Activated CD4-positive, alpha-beta T cell treated with anti-CD3 and anti-CD28 coated beads for 36 hours (primary cell): Measurements from ENCODE around the gene SERPINB11. TPM values are rescaled to one million over a fixed set of nuclear protein-coding genes. Genes with fewer than 3 reads are reported as not detected.
"Not testable (repeated sequence)": the region's sequence is repeated elsewhere in the genome, so short reads cannot be mapped to it uniquely, and the experiment has no call there.

Experiments used
- ATAC-seq: fragments of 200-7000 bp; cut with Tn5 transposase; one replicate; pipeline ENCODE4 v1.10.0; 2021; ENCODE audit warnings: mild to moderate bottlenecking, moderate library complexity
- CTCF ChIA-PET: fragments of 350-600 bp; sonication (Branson Sonifier 250); formaldehyde crosslinking; loops from one replicate; lab custom pipeline; 2021; ENCODE audit warnings: antibody characterized with exemption; lab: Charles Lee
- POLR2A ChIA-PET: fragments of 350-600 bp; sonication (Branson Sonifier 250); formaldehyde crosslinking; loops from one replicate; lab custom pipeline; 2021; ENCODE audit warnings: antibody characterized with exemption, inconsistent platforms; lab: Charles Lee
- DNase-seq: peaks from one replicate; pipeline ENCODE4 v3.0.0-alpha.2; 2020
- H3K27ac Mint-ChIP-seq: one replicate; pipeline ENCODE4 v1.8.0; 2021; ENCODE audit warnings: mixed read lengths
- H3K27me3 Mint-ChIP-seq: one replicate; pipeline ENCODE4 v1.8.0; 2021; ENCODE audit warnings: mixed read lengths
- H3K36me3 Mint-ChIP-seq: one replicate; pipeline ENCODE4 v1.8.0; 2021; ENCODE audit warnings: low read depth, mixed read lengths
- H3K4me1 Mint-ChIP-seq: one replicate; pipeline ENCODE4 v1.8.0; 2021; ENCODE audit warnings: mixed read lengths
- H3K4me3 Mint-ChIP-seq: one replicate; pipeline ENCODE4 v1.8.0; 2021; ENCODE audit warnings: mild to moderate bottlenecking, moderate library complexity, mixed read lengths
- H3K9me3 Mint-ChIP-seq: one replicate; pipeline ENCODE4 v1.8.0; 2021; ENCODE audit warnings: low read depth, mixed read lengths
- intact Hi-C, 2 experiments: fragments of 100-400 bp; cut with DNase I in 1 of 2; cut with micrococcal nuclease in 1 of 2; formaldehyde crosslinking; loops; one replicate each; pipeline versions ENCODE4 v1.14.2 to v1.15.1; 2022 to 2024; cut with DNase I, micrococcal nuclease
- total RNA-seq, 2 experiments: library from RNA; stranded (reverse); gene quantifications; one replicate each; pipeline ENCODE4 v1.2.3, GENCODE V29; 2021

SERPINB11 gene
- not detected for total RNA-seq

GRCh38 chr18:63702660-63703059 is at the start of gene SERPINB11:
Gene SERPINB11 (plus strand): TSS chr18:63702960. CDS start chr18:63710194, 7,234 bp downstream.
- POLR2A ChIA-PET: no interaction called here
- Mint-ChIP-seq H3K4me3 (no peak within 1 kb of the TSS), H3K27me3 (peaks cover 5% of the 10 kb centered on the region), H3K9me3 (no peaks in the 10 kb centered on the region), H3K27ac (no peak within 1 kb of the TSS), H3K36me3 (no peaks in the 10 kb centered on the region), H3K4me1 (no peaks in the 10 kb centered on the region)
- ATAC-seq (no peak), DNase-seq (no peak)
- CTCF ChIA-PET: interaction anchor here (1.3 kb wide), 1 partner anchor 13 kb away, joined by 3 read pairs; no protein-coding TSS in a partner anchor
- intact Hi-C loops: no loop called here

- H3K27me3 Mint-ChIP-seq, intact Hi-C loops, H3K4me1 Mint-ChIP-seq, H3K27ac Mint-ChIP-seq, H3K4me3 Mint-ChIP-seq, CTCF ChIA-PET, H3K9me3 Mint-ChIP-seq, H3K36me3 Mint-ChIP-seq, DNase-seq, ATAC-seq, POLR2A ChIA-PET: not testable (repeated sequence)
Observed at GRCh38 chr18:63658920-63659319, 43.8 kb upstream of the SERPINB11 start.

- intact Hi-C loops, CTCF ChIA-PET, POLR2A ChIA-PET, H3K4me3 Mint-ChIP-seq, H3K27ac Mint-ChIP-seq, H3K4me1 Mint-ChIP-seq, H3K9me3 Mint-ChIP-seq, DNase-seq, H3K27me3 Mint-ChIP-seq, H3K36me3 Mint-ChIP-seq, ATAC-seq: not testable (repeated sequence)
Observed at GRCh38 chr18:63661750-63662149, 41.0 kb upstream of the SERPINB11 start, which contains the start of gene SERPINB3. Gene SERPINB3 (minus strand): TSS chr18:63661893. CDS start chr18:63661216, 677 bp downstream.

- H3K4me1 Mint-ChIP-seq: no peaks in the 10 kb centered on the region
- H3K9me3 Mint-ChIP-seq: peaks cover 2% of the 10 kb centered on the region
- intact Hi-C loops: no loop called here
- ChIA-PET POLR2A (interaction anchor here (0.6 kb wide), 1 partner anchor 371 kb away, joined by 3 read pairs; no protein-coding TSS in a partner anchor), CTCF (no interaction called here)
- no peak overlapping the region for H3K27ac Mint-ChIP-seq
- DNase-seq: no peak
- H3K4me3 Mint-ChIP-seq: no peak overlapping the region
- H3K27me3 Mint-ChIP-seq: no peaks in the 10 kb centered on the region
- ATAC-seq: no peak
- H3K36me3 Mint-ChIP-seq: no peaks in the 10 kb centered on the region
Observed at GRCh38 chr18:63664571-63664970, 38.2 kb upstream of the SERPINB11 start.

GRCh38 chr18:63676526-63677323 is 26.0 kb upstream of the SERPINB11 start:
- intact Hi-C loops: no loop called here
- ATAC-seq (no peak), DNase-seq (peak; percentile 10)
- no peaks in the 10 kb centered on the region for H3K4me1 Mint-ChIP-seq
- H3K4me3 Mint-ChIP-seq: no peak overlapping the region
- ChIA-PET POLR2A (no interaction called here), CTCF (no interaction called here)
- no peaks in the 10 kb centered on the region for H3K36me3 Mint-ChIP-seq
- no peak overlapping the region for H3K27ac Mint-ChIP-seq
- peaks cover 4% of the 10 kb centered on the region for H3K27me3 Mint-ChIP-seq
- H3K9me3 Mint-ChIP-seq: peaks cover 4% of the 10 kb centered on the region

GRCh38 chr18:63677500-63678225 is 25.1 kb upstream of the SERPINB11 start:
- CTCF ChIA-PET: interaction anchor here (0.8 kb wide), 1 partner anchor 653 kb away, joined by 3 read pairs; no protein-coding TSS in a partner anchor
- no peak for ATAC-seq
- Mint-ChIP-seq H3K27me3 (peaks cover 6% of the 10 kb centered on the region), H3K9me3 (peaks cover 4% of the 10 kb centered on the region), H3K36me3 (no peaks in the 10 kb centered on the region), H3K27ac (no peak overlapping the region), H3K4me3 (no peak overlapping the region), H3K4me1 (no peaks in the 10 kb centered on the region)
- POLR2A ChIA-PET: no interaction called here
- intact Hi-C loops: no loop called here
- DNase-seq: no peak

GRCh38 chr18:63679820-63680606 is 22.7 kb upstream of the SERPINB11 start:
- peaks cover 10% of the 10 kb centered on the region for H3K27me3 Mint-ChIP-seq
- DNase-seq: no peak
- POLR2A ChIA-PET: no interaction called here
- no peak overlapping the region for H3K27ac Mint-ChIP-seq
- no peaks in the 10 kb centered on the region for H3K36me3 Mint-ChIP-seq
- CTCF ChIA-PET: no interaction called here
- no peak for ATAC-seq
- no peaks in the 10 kb centered on the region for H3K4me1 Mint-ChIP-seq
- H3K4me3 Mint-ChIP-seq: no peak overlapping the region
- H3K9me3 Mint-ChIP-seq: no peaks in the 10 kb centered on the region
- intact Hi-C loops: loop anchor here in 1 of 2 experiments (10.0 kb wide), 1 partner anchor 155 kb away; no protein-coding TSS in a partner anchor

- no peaks in the 10 kb centered on the region for H3K4me1 Mint-ChIP-seq
- DNase-seq (no peak), ATAC-seq (no peak)
- intact Hi-C loops: loop anchor here in 1 of 2 experiments (10.0 kb wide), 1 partner anchor 157 kb away; no protein-coding TSS in a partner anchor
- CTCF ChIA-PET: no interaction called here
- no peaks in the 10 kb centered on the region for H3K9me3 Mint-ChIP-seq
- no peak overlapping the region for H3K27ac Mint-ChIP-seq
- no peak overlapping the region for H3K4me3 Mint-ChIP-seq
- no peaks in the 10 kb centered on the region for H3K36me3 Mint-ChIP-seq
- POLR2A ChIA-PET: no interaction called here
- peaks cover 11% of the 10 kb centered on the region for H3K27me3 Mint-ChIP-seq
Observed at GRCh38 chr18:63681449-63682340, 21.1 kb upstream of the SERPINB11 start.

- CTCF ChIA-PET: no interaction called here
- no peaks in the 10 kb centered on the region for H3K9me3 Mint-ChIP-seq
- intact Hi-C loops: loop anchor here in 1 of 2 experiments (10.0 kb wide), 1 partner anchor 158 kb away; no protein-coding TSS in a partner anchor
Observed at GRCh38 chr18:63683152-63683551, 19.6 kb upstream of the SERPINB11 start.

GRCh38 chr18:63683890-63684289 is 18.9 kb upstream of the SERPINB11 start:
- H3K4me1 Mint-ChIP-seq: no peaks in the 10 kb centered on the region
- no peak for ATAC-seq
- H3K27me3 Mint-ChIP-seq: peaks cover 9% of the 10 kb centered on the region
- DNase-seq: no peak
- H3K9me3 Mint-ChIP-seq: no peaks in the 10 kb centered on the region
- H3K36me3 Mint-ChIP-seq: no peaks in the 10 kb centered on the region
- CTCF ChIA-PET: interaction anchor here (0.6 to 1.1 kb wide), 3 partner anchors 8 to 664 kb away, joined by 3 to 5 read pairs (median 3); no protein-coding TSS in a partner anchor
- no peak overlapping the region for H3K27ac Mint-ChIP-seq
- intact Hi-C loops: loop anchor here in 1 of 2 experiments (10.0 kb wide), 1 partner anchor 159 kb away; no protein-coding TSS in a partner anchor
- H3K4me3 Mint-ChIP-seq: no peak overlapping the region
- POLR2A ChIA-PET: no interaction called here

More at GRCh38 chr18:63683152-63683551, 19.6 kb upstream of the SERPINB11 start:
- no peak overlapping the region for H3K4me3 Mint-ChIP-seq
- H3K4me1 Mint-ChIP-seq: no peaks in the 10 kb centered on the region
- peaks cover 9% of the 10 kb centered on the region for H3K27me3 Mint-ChIP-seq
- DNase-seq (no peak), ATAC-seq (no peak)
- H3K36me3 Mint-ChIP-seq: no peaks in the 10 kb centered on the region
- POLR2A ChIA-PET: no interaction called here
- H3K27ac Mint-ChIP-seq: no peak overlapping the region
